Measurements from ENCODE around the gene PALM. TPM values are rescaled to one million over a fixed set of nuclear protein-coding genes. Genes with fewer than 3 reads are reported as not detected.
A peak's percentile ranks its signal among the peaks of the same experiment; 100 is the strongest.

The PALM gene
- total and polyA plus RNA-seq, 9 of the 15 experiments (the other 6 are each of a cell fraction or from before 2014, with no cell fraction given), result 0.04 to 6.6 (median 1.7) TPM

GRCh38 chr19:719636-720344, 11.1 kb downstream of the PALM start (continued):
- TF ChIP-seq RBM22 (IDR thresholded peaks at IDR 0.05; ENCODE audit: low read depth, low read length, poor library complexity, severe bottlenecking), result peak; percentile 94

GRCh38 chr19:720345-721160, 11.8 kb downstream of the PALM start:
- Histone ChIP-seq H3K9me3 (replicated peaks; ENCODE audit: control insufficient read depth, insufficient read depth, low read depth, low read length) (no peaks in the 10 kb centered on the region), H3K27ac (ENCODE audit: extremely low read depth, low read depth, low read length) (no peak overlapping the region), H3K27me3 (ENCODE audit: control insufficient read depth in 2 of 2, insufficient read depth in 2 of 2, low read length in 2 of 2) (no peaks in the 10 kb centered on the region), H2AFZ (ENCODE audit: low read depth, low read length) (no peak overlapping the region), H3K4me1 (replicated peaks in 1 of 2; ENCODE audit: control insufficient read depth in 2 of 2, insufficient read depth in 2 of 2, low read length in 2 of 2) (peaks cover 0 to 46% of the 10 kb centered on the region in 2 experiments; a peak in 2 of 5 replicates), H4K20me1 (replicated peaks; ENCODE audit: control insufficient read depth, insufficient read depth, low read length) (no peaks in the 10 kb centered on the region), H3K4me3 (no peak overlapping the region), H3K36me3 (ENCODE audit: control insufficient read depth, insufficient read depth, low read length) (no peaks in the 10 kb centered on the region), H3K9me1 (ENCODE audit: control insufficient read depth, insufficient read depth, low read length) (no peaks in the 10 kb centered on the region), H3K79me2 (ENCODE audit: control insufficient read depth, insufficient read depth, low read length) (no peaks in the 10 kb centered on the region), H3K9ac (ENCODE audit: insufficient read depth in 1 of 2, low read depth in 2 of 2, low read length in 2 of 2) (no peak overlapping the region; a peak in 1 of 4 replicates), H3K4me2 (ENCODE audit: insufficient read depth, low read length) (no peak overlapping the region)
- in situ Hi-C loops (cut with MboI), result no loop called here
- TF ChIP-seq ZBTB33 (CRISPR knock-in tag; IDR thresholded peaks at IDR 0.05), result peak; percentile 37; the same call in 1 of the 2 replicates
- no peak for TF ChIP-seq PCBP2 (IDR thresholded peaks at IDR 0.05; ENCODE audit: low read depth, low read length, poor library complexity, severe bottlenecking)
- WGBS (ENCODE audit: insufficient coverage, low coverage, missing lambda C conversion rate), result 42% methylated on average over 19 of the region's 58 CpGs
- FAIRE-seq, result no peak
- POLR2A ChIA-PET, result no interaction called here
- intact Hi-C loops (cut with micrococcal nuclease), result no loop called here
- CTCF ChIA-PET (ENCODE audit: low intra/inter-chr PET ratio), result no interaction called here
- DNase-seq (ENCODE audit: extremely low read depth in 1 of 4, low spot score in 3 of 4), result no peak
- ATAC-seq, result no peak; the same call in 2 of the 3 replicates
- BruUV-seq (replicated peaks), result no TSS peak

All from K562 (cell line).